GM23338 (cell line): ENCODE measurements around the gene ZCCHC13. TPM values are rescaled to one million over a fixed set of nuclear protein-coding genes. Genes with fewer than 3 reads are reported as not detected.

ENCODE experiments used
- ATAC-seq: fragments of 200-7000 bp; cut with Tn5 transposase; 3 replicates; pipeline ENCODE4 v1.9.1; 2020
- DNase-seq: peaks from one replicate; pipeline ENCODE4 v3.0.0-alpha.2; 2015; ENCODE audit warnings: low spot score
- H2AFZ ChIP-seq: fragments of 200-600 bp; sonication (generic); 2 replicates; pipeline ENCODE4 v1.8.0; 2016; ENCODE audit warnings: antibody characterized with exemption, mild to moderate bottlenecking, moderate library complexity
- H3F3A ChIP-seq: fragments of 200-600 bp; sonication (generic); replicated peaks from 2 replicates; pipeline ENCODE4 v1.8.0; 2017; ENCODE audit warnings: antibody characterized with exemption, mixed run types, low read depth
- H3K27ac ChIP-seq: fragments of 200-600 bp; sonication (generic); 2 replicates; pipeline ENCODE4 v1.6.1; 2016; ENCODE audit warnings: low read depth
- H3K27me3 ChIP-seq: fragments of 200-600 bp; sonication (generic); 2 replicates; pipeline ENCODE4 v1.8.0; 2016; ENCODE audit warnings: mild to moderate bottlenecking, mixed run types, moderate library complexity; ENCODE audit not compliant: insufficient read depth
- H3K36me3 ChIP-seq: fragments of 200-600 bp; sonication (generic); 2 replicates; pipeline ENCODE4 v1.8.0; 2016; ENCODE audit warnings: mild to moderate bottlenecking; ENCODE audit not compliant: insufficient read depth
- H3K4me1 ChIP-seq: fragments of 200-600 bp; sonication (generic); 2 replicates; pipeline ENCODE4 v1.8.0; 2016; ENCODE audit warnings: mild to moderate bottlenecking, moderate library complexity; ENCODE audit not compliant: insufficient read depth
- H3K4me2 ChIP-seq: fragments of 200-600 bp; sonication (generic); 2 replicates; pipeline ENCODE4 v1.7.1; 2017; ENCODE audit warnings: mixed run types
- H3K4me3 ChIP-seq: fragments of 200-600 bp; sonication (generic); 2 replicates; pipeline ENCODE4 v1.6.1; 2016; ENCODE audit warnings: mixed run types
- H3K79me2 ChIP-seq: fragments of 200-600 bp; sonication (generic); replicated peaks from 2 replicates; pipeline ENCODE4 v1.8.0; 2017; ENCODE audit warnings: mild to moderate bottlenecking; ENCODE audit not compliant: insufficient read depth
- H3K9me2 ChIP-seq: fragments of 200-600 bp; sonication (generic); 2 replicates; pipeline ENCODE4 v1.8.0; 2017; ENCODE audit not compliant: insufficient read depth
- H4K20me1 ChIP-seq: fragments of 200-600 bp; sonication (generic); replicated peaks from 2 replicates; pipeline ENCODE4 v1.8.0; 2017; ENCODE audit warnings: mild to moderate bottlenecking; ENCODE audit not compliant: insufficient read depth
- H3K27ac Mint-ChIP-seq: 2 replicates; pipeline ENCODE4 v1.8.0; 2020; ENCODE audit warnings: inconsistent platforms, mild to moderate bottlenecking, moderate library complexity, mixed read lengths
- H3K27me3 Mint-ChIP-seq: 3 replicates; pipeline ENCODE4 v1.8.0; 2022; ENCODE audit warnings: low read depth, mild to moderate bottlenecking, moderate library complexity, mixed read lengths, inconsistent platforms; ENCODE audit not compliant: insufficient read depth, poor library complexity
- H3K36me3 Mint-ChIP-seq: 3 replicates; pipeline ENCODE4 v1.8.0; 2021; ENCODE audit warnings: low read depth, mild to moderate bottlenecking, inconsistent platforms, moderate library complexity, mixed read lengths
- H3K4me1 Mint-ChIP-seq: 3 replicates; pipeline ENCODE4 v1.8.0; 2020; ENCODE audit warnings: mild to moderate bottlenecking, inconsistent platforms, mixed read lengths
- H3K4me3 Mint-ChIP-seq: 3 replicates; pipeline ENCODE4 v1.8.0; 2021; ENCODE audit warnings: moderate library complexity, mild to moderate bottlenecking, inconsistent platforms, mixed read lengths
- H3K9me3 Mint-ChIP-seq: 3 replicates; pipeline ENCODE4 v1.8.0; 2020; ENCODE audit warnings: moderate library complexity, mild to moderate bottlenecking, inconsistent platforms, mixed read lengths
- CREB1 ChIP-seq: fragments of 250-450 bp; sonication (Bioruptor Pico); IDR thresholded peaks from 2 replicates; pipeline ENCODE4 v1.5.0; 2020; ENCODE audit warnings: low read depth, mild to moderate bottlenecking, moderate library complexity
- EZH2 ChIP-seq: fragments of 200-600 bp; sonication (generic); IDR thresholded peaks from one replicate; pipeline ENCODE4 v1.8.0; 2017; ENCODE audit warnings: antibody characterized with exemption, mild to moderate bottlenecking, low read depth; ENCODE audit not compliant: unreplicated experiment
- EZH2phosphoT487 ChIP-seq: fragments of 200-600 bp; sonication (generic); IDR thresholded peaks from one replicate; pipeline ENCODE4 v1.8.1; 2018; ENCODE audit warnings: antibody characterized with exemption; ENCODE audit not compliant: unreplicated experiment
- JUNB ChIP-seq: IDR thresholded peaks from one replicate; pipeline ENCODE4 v1.6.1; 2016; ENCODE audit warnings: antibody characterized with exemption; ENCODE audit not compliant: unreplicated experiment
- NANOG ChIP-seq: IDR thresholded peaks from 2 replicates; pipeline ENCODE4 v1.6.1; 2016; ENCODE audit warnings: antibody characterized with exemption, borderline replicate concordance
- STAT1 ChIP-seq: IDR thresholded peaks from one replicate; pipeline ENCODE4 v1.6.1; 2016; ENCODE audit warnings: antibody characterized with exemption; ENCODE audit not compliant: unreplicated experiment
- polyA plus RNA-seq: library from polyadenylated mRNA; unstranded; fragments of >200 nt; fragmentation: Nextera tagmentation; extraction: Ambion mirVana; gene quantifications from 2 replicates; pipeline ENCODE4 v1.2.1, GENCODE V29; 2016
- total RNA-seq: library from RNA; depleted of rRNA; stranded (reverse); fragments of >200 nt; shearing (Covaris generic); gene quantifications from 2 replicates; pipeline ENCODE4 v1.2.3, GENCODE V29; 2014
- TF ChIP-seq, protein P1 (sequence below): fragments of 250-450 bp; sonication (Bioruptor Pico); IDR thresholded peaks from 2 replicates; pipeline ENCODE4 v1.5.0; 2020; ENCODE audit warnings: mild to moderate bottlenecking, moderate library complexity

ZCCHC13 gene
- total and polyA plus RNA-seq, 2 experiments from 2014 or later: not detected

DNA sequence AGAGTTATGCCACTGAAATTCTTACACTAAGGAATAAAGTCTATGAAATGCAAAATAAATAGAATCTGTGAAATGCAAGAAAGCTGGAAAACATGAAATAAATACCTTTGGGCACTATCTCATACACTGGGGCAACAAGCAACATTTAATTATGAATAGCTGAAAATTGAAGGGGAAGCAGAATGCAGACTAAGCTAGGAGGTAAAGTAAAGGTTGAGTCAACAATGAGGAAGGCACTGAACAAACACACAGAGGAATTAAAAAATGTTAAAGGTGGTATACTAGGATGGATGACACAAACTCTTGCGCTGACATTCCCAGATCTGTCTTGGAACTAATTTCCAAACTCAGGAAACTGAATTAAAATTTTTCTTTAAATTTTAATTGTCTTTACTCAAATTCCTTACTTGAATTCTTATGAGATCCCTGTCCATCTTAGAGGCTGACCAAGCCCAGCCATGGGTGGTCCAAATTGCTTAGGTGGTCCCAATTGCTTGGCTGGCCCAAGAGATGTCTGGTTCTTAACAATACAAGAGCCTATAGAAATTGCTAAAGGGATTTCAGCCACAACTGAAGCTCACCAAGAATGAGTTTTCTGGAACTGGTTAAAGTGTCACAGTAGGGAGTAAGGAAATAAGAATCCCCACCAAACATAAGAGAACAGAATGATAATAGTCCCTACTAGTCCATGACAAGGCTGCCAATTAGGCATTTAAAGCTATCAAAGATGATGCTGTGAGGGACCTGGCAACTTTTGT lies 41.3 kb upstream of the ZCCHC13 start:
- peak; percentile 49 for DNase-seq
- Histone ChIP-seq H4K20me1 (peaks cover 4% of the 10 kb centered on the region; the same call in 1 of the 2 replicates), H3K27ac (peak overlapping the region; percentile 27), H3K4me2 (peak overlapping the region; percentile 37), H3K4me3 (no peak overlapping the region), H3K4me1 (peaks cover 68% of the 10 kb centered on the region), H3K79me2 (peaks cover 13% of the 10 kb centered on the region; the same call in 1 of the 2 replicates), H3F3A (peaks cover 7% of the 10 kb centered on the region), H3K9me2 (no peaks in the 10 kb centered on the region), H3K27me3 (no peaks in the 10 kb centered on the region), H3K36me3 (peaks cover 3% of the 10 kb centered on the region; the same call in 1 of the 2 replicates), H2AFZ (no peak overlapping the region)
- Mint-ChIP-seq H3K9me3 (peaks cover 7% of the 10 kb centered on the region; the same call in 2 of the 3 replicates), H3K4me1 (peaks cover 39% of the 10 kb centered on the region), H3K36me3 (peaks cover 39% of the 10 kb centered on the region), H3K4me3 (no peak overlapping the region), H3K27ac (peak overlapping the region; percentile 85), H3K27me3 (peaks cover 4% of the 10 kb centered on the region)
- TF ChIP-seq JUNB: no peak
- no peak for TF ChIP-seq EZH2phosphoT487
- no peak for TF ChIP-seq CREB1 (CRISPR knock-in tag)
- TF ChIP-seq STAT1: no peak
- no peak for TF ChIP-seq EZH2
- TF ChIP-seq, protein P1, sequence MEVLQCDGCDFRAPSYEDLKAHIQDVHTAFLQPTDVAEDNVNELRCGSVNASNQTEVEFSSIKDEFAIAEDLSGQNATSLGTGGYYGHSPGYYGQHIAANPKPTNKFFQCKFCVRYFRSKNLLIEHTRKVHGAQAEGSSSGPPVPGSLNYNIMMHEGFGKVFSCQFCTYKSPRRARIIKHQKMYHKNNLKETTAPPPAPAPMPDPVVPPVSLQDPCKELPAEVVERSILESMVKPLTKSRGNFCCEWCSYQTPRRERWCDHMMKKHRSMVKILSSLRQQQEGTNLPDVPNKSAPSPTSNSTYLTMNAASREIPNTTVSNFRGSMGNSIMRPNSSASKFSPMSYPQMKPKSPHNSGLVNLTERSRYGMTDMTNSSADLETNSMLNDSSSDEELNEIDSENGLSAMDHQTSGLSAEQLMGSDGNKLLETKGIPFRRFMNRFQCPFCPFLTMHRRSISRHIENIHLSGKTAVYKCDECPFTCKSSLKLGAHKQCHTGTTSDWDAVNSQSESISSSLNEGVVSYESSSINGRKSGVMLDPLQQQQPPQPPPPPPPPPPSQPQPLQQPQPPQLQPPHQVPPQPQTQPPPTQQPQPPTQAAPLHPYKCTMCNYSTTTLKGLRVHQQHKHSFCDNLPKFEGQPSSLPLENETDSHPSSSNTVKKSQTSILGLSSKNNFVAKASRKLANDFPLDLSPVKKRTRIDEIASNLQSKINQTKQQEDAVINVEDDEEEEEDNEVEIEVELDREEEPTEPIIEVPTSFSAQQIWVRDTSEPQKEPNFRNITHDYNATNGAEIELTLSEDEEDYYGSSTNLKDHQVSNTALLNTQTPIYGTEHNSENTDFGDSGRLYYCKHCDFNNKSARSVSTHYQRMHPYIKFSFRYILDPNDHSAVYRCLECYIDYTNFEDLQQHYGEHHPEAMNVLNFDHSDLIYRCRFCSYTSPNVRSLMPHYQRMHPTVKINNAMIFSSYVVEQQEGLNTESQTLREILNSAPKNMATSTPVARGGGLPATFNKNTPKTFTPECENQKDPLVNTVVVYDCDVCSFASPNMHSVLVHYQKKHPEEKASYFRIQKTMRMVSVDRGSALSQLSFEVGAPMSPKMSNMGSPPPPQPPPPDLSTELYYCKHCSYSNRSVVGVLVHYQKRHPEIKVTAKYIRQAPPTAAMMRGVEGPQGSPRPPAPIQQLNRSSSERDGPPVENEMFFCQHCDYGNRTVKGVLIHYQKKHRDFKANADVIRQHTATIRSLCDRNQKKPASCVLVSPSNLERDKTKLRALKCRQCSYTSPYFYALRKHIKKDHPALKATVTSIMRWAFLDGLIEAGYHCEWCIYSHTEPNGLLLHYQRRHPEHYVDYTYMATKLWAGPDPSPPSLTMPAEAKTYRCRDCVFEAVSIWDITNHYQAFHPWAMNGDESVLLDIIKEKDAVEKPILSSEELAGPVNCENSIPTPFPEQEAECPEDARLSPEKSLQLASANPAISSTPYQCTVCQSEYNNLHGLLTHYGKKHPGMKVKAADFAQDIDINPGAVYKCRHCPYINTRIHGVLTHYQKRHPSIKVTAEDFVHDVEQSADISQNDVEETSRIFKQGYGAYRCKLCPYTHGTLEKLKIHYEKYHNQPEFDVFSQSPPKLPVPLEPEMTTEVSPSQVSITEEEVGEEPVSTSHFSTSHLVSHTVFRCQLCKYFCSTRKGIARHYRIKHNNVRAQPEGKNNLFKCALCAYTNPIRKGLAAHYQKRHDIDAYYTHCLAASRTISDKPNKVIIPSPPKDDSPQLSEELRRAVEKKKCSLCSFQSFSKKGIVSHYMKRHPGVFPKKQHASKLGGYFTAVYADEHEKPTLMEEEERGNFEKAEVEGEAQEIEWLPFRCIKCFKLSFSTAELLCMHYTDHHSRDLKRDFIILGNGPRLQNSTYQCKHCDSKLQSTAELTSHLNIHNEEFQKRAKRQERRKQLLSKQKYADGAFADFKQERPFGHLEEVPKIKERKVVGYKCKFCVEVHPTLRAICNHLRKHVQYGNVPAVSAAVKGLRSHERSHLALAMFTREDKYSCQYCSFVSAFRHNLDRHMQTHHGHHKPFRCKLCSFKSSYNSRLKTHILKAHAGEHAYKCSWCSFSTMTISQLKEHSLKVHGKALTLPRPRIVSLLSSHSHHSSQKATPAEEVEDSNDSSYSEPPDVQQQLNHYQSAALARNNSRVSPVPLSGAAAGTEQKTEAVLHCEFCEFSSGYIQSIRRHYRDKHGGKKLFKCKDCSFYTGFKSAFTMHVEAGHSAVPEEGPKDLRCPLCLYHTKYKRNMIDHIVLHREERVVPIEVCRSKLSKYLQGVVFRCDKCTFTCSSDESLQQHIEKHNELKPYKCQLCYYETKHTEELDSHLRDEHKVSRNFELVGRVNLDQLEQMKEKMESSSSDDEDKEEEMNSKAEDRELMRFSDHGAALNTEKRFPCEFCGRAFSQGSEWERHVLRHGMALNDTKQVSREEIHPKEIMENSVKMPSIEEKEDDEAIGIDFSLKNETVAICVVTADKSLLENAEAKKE (CRISPR knock-in tag): peak; percentile 27; the same call in 1 of the 2 replicates
- TF ChIP-seq NANOG: peak; percentile 80
- ATAC-seq: peak; percentile 52
